GM21381 (cell line): Measurements from ENCODE around the gene UTP14A.

Experiments
- ATAC-seq: cut with Tn5 transposase; IDR thresholded peaks from one replicate; pipeline ENCODE4 v1.9.1; 2021; ENCODE audit warnings: mild to moderate bottlenecking, moderate library complexity; ENCODE audit not compliant: unreplicated experiment

UTP14A gene

GRCh38 chrX:129945131-129945530 is 39.2 kb downstream of the UTP14A start:
- no peak for ATAC-seq

- ATAC-seq = no peak
These were observed 47.3 kb downstream of the UTP14A start for GRCh38 chrX:129953334-129953648.

GRCh38 chrX:129953881-129954280 is 47.9 kb downstream of the UTP14A start:
- no peak for ATAC-seq

GRCh38 chrX:129954804-129955203 is 48.8 kb downstream of the UTP14A start:
- no peak for ATAC-seq

GRCh38 chrX:129955682-129956081 is 49.7 kb downstream of the UTP14A start:
- no peak for ATAC-seq

- no peak for ATAC-seq
These were observed 50.2 kb downstream of the UTP14A start for GRCh38 chrX:129956145-129956544.

- no peak for ATAC-seq
These were observed 50.8 kb downstream of the UTP14A start for GRCh38 chrX:129956765-129957164.

GRCh38 chrX:129957241-129958082 is 51.5 kb downstream of the UTP14A start:
- ATAC-seq = peak; percentile 72

GRCh38 chrX:129958083-129958465 is 52.1 kb downstream of the UTP14A start:
- no peak for ATAC-seq

GRCh38 chrX:129958814-129959492 is 53.0 kb downstream of the UTP14A start:
- no peak for ATAC-seq

GRCh38 chrX:129959493-129959832 is 53.5 kb downstream of the UTP14A start:
- ATAC-seq = no peak

- ATAC-seq = peak; percentile 93
These were observed 55.5 kb downstream of the UTP14A start for GRCh38 chrX:129961180-129962083.

GRCh38 chrX:129963729-129964128 is 57.8 kb downstream of the UTP14A start:
- no peak for ATAC-seq

GRCh38 chrX:129965166-129965565 is 59.2 kb downstream of the UTP14A start:
- no peak for ATAC-seq

- no peak for ATAC-seq
These were observed 63.0 kb downstream of the UTP14A start for GRCh38 chrX:129968968-129969367.

GRCh38 chrX:129976441-129976840 is 70.5 kb downstream of the UTP14A start:
- no peak for ATAC-seq
